Endothelial cell (in vitro differentiated cells): ENCODE data around the gene GRM7. TPM values are rescaled to one million over a fixed set of nuclear protein-coding genes. Genes with fewer than 3 reads are reported as not detected.

Experiments used
- DNase-seq: peaks from one replicate; pipeline ENCODE4 v3.0.0; 2021; ENCODE audit warnings: low spot score
- H3K27ac Mint-ChIP-seq: one replicate; pipeline ENCODE4 v1.8.0; 2021; ENCODE audit warnings: mixed read lengths, inconsistent platforms; ENCODE audit not compliant: unreplicated experiment
- H3K27me3 Mint-ChIP-seq: one replicate; pipeline ENCODE4 v1.8.0; 2021; ENCODE audit warnings: mild to moderate bottlenecking, moderate library complexity, mixed read lengths, inconsistent platforms; ENCODE audit not compliant: unreplicated experiment
- H3K36me3 Mint-ChIP-seq: one replicate; pipeline ENCODE4 v1.8.0; 2021; ENCODE audit warnings: mild to moderate bottlenecking, low read depth, mixed read lengths, inconsistent platforms; ENCODE audit not compliant: unreplicated experiment
- H3K4me1 Mint-ChIP-seq: one replicate; pipeline ENCODE4 v1.8.0; 2021; ENCODE audit warnings: mild to moderate bottlenecking, mixed read lengths, inconsistent platforms; ENCODE audit not compliant: unreplicated experiment
- H3K4me3 Mint-ChIP-seq: one replicate; pipeline ENCODE4 v1.8.0; 2021; ENCODE audit warnings: mild to moderate bottlenecking, mixed read lengths, inconsistent platforms; ENCODE audit not compliant: unreplicated experiment
- H3K9me3 Mint-ChIP-seq: one replicate; pipeline ENCODE4 v1.8.0; 2021; ENCODE audit warnings: mixed read lengths, inconsistent platforms; ENCODE audit not compliant: unreplicated experiment
- CTCF ChIP-seq: fragments of 200-600 bp; sonication (generic); IDR thresholded peaks from one replicate; pipeline ENCODE4 v1.5.0; 2021; ENCODE audit warnings: antibody characterized with exemption; ENCODE audit not compliant: unreplicated experiment
- total RNA-seq: library from RNA; stranded (reverse); fragmentation: NEBNext Ultra II Directional; extraction: Animal tissue kit (Norgen Biotek cat#: 25700); gene quantifications from one replicate; pipeline ENCODE4 v1.2.1, GENCODE V29; 2021; ENCODE audit not compliant: unreplicated experiment

Gene GRM7
- total RNA-seq, 1 donor from 2014 or later: 0.18 TPM

GRCh38 chr3:7577513-7577912, 716.6 kb downstream of the GRM7 start:
- no peak for DNase-seq
- Mint-ChIP-seq H3K27ac (no peak overlapping the region), H3K4me1 (no peaks in the 10 kb centered on the region), H3K9me3 (no peaks in the 10 kb centered on the region), H3K27me3 (no peaks in the 10 kb centered on the region), H3K4me3 (no peak overlapping the region), H3K36me3 (no peaks in the 10 kb centered on the region)
- no peak for TF ChIP-seq CTCF

- no peaks in the 10 kb centered on the region for H3K36me3 Mint-ChIP-seq
Measured at GRCh38 chr3:7581831-7582230, 720.9 kb downstream of the GRM7 start.

GRCh38 chr3:7585052-7585451, 724.1 kb downstream of the GRM7 start:
- no peak overlapping the region for H3K27ac Mint-ChIP-seq
- DNase-seq: no peak
- no peaks in the 10 kb centered on the region for H3K36me3 Mint-ChIP-seq
- H3K27me3 Mint-ChIP-seq: no peaks in the 10 kb centered on the region
- H3K4me3 Mint-ChIP-seq: no peak overlapping the region
- no peak for TF ChIP-seq CTCF
- H3K4me1 Mint-ChIP-seq: no peaks in the 10 kb centered on the region
- H3K9me3 Mint-ChIP-seq: no peaks in the 10 kb centered on the region

More at GRCh38 chr3:7581831-7582230, 720.9 kb downstream of the GRM7 start:
- DNase-seq: no peak
- no peaks in the 10 kb centered on the region for H3K27me3 Mint-ChIP-seq
- H3K9me3 Mint-ChIP-seq: no peaks in the 10 kb centered on the region
- H3K27ac Mint-ChIP-seq: no peak overlapping the region
- H3K4me3 Mint-ChIP-seq: no peak overlapping the region
- H3K4me1 Mint-ChIP-seq: no peaks in the 10 kb centered on the region
- TF ChIP-seq CTCF: no peak

- H3K9me3 Mint-ChIP-seq: no peaks in the 10 kb centered on the region
- TF ChIP-seq CTCF: no peak
- no peaks in the 10 kb centered on the region for H3K27me3 Mint-ChIP-seq
- DNase-seq: no peak
- H3K4me1 Mint-ChIP-seq: no peaks in the 10 kb centered on the region
- H3K36me3 Mint-ChIP-seq: no peaks in the 10 kb centered on the region
- H3K4me3 Mint-ChIP-seq: no peak overlapping the region
- H3K27ac Mint-ChIP-seq: no peak overlapping the region
Measured at GRCh38 chr3:7588236-7588635, 727.3 kb downstream of the GRM7 start.

GRCh38 chr3:7589526-7589925, 728.6 kb downstream of the GRM7 start:
- Mint-ChIP-seq H3K27ac (no peak overlapping the region), H3K4me1 (no peaks in the 10 kb centered on the region), H3K4me3 (no peak overlapping the region), H3K27me3 (no peaks in the 10 kb centered on the region), H3K9me3 (no peaks in the 10 kb centered on the region), H3K36me3 (no peaks in the 10 kb centered on the region)
- TF ChIP-seq CTCF: no peak
- no peak for DNase-seq
